Activated CD4-positive, alpha-beta memory T cell treated with anti-CD3 and anti-CD28 coated beads for 36 hours (primary cell): ENCODE measurements around the gene KCNT1. TPM values are rescaled to one million over a fixed set of nuclear protein-coding genes. Genes with fewer than 3 reads are reported as not detected.

ENCODE experiments used
- CTCF ChIA-PET: fragments of 350-600 bp; sonication (Branson Sonifier 250); formaldehyde crosslinking; loops from one replicate; lab custom pipeline; 2021; ENCODE audit warnings: antibody characterized with exemption, inconsistent platforms; lab: Charles Lee
- POLR2A ChIA-PET: fragments of 350-600 bp; sonication (Branson Sonifier 250); formaldehyde crosslinking; loops from one replicate; lab custom pipeline; 2021; ENCODE audit warnings: antibody characterized with exemption; lab: Charles Lee
- DNase-seq: peaks from one replicate; pipeline ENCODE4 v3.0.0-alpha.2; 2020
- H3K27ac Mint-ChIP-seq: one replicate; pipeline ENCODE4 v1.8.0; 2021; ENCODE audit warnings: mixed read lengths
- H3K27me3 Mint-ChIP-seq: one replicate; pipeline ENCODE4 v1.8.0; 2021; ENCODE audit warnings: mixed read lengths
- H3K36me3 Mint-ChIP-seq: one replicate; pipeline ENCODE4 v1.8.0; 2021; ENCODE audit warnings: mixed read lengths
- H3K4me1 Mint-ChIP-seq: one replicate; pipeline ENCODE4 v1.8.0; 2021; ENCODE audit warnings: low read depth, mixed read lengths
- H3K4me3 Mint-ChIP-seq: one replicate; pipeline ENCODE4 v1.8.0; 2021; ENCODE audit warnings: mild to moderate bottlenecking, mixed read lengths
- H3K9me3 Mint-ChIP-seq: one replicate; pipeline ENCODE4 v1.8.0; 2021; ENCODE audit warnings: mixed read lengths
- intact Hi-C: fragments of 100-400 bp; cut with micrococcal nuclease; formaldehyde crosslinking; loops from one replicate; pipeline ENCODE4 v1.15.1; 2023
- total RNA-seq, 2 experiments: library from RNA; stranded (reverse); gene quantifications; one replicate each; pipeline ENCODE4 v1.2.3, GENCODE V29; 2021

Gene KCNT1
- total RNA-seq, 2 experiments from 2014 or later = not detected

- Mint-ChIP-seq H3K4me3 (no peak overlapping the region), H3K36me3 (no peaks in the 10 kb centered on the region), H3K4me1 (no peaks in the 10 kb centered on the region), H3K27ac (no peak overlapping the region), H3K27me3 (no peaks in the 10 kb centered on the region), H3K9me3 (peaks cover 2% of the 10 kb centered on the region)
- DNase-seq = no peak
- ChIA-PET POLR2A (no interaction called here), CTCF (no interaction called here)
- intact Hi-C loops = no loop called here
Measured at GRCh38 chr9:135771401-135772051, 69.5 kb downstream of the KCNT1 start.

GRCh38 chr9:135772056-135772646 lies 70.2 kb downstream of the KCNT1 start:
- peak; percentile 11 for DNase-seq
- intact Hi-C loops = no loop called here
- no peaks in the 10 kb centered on the region for H3K27me3 Mint-ChIP-seq

DNA sequence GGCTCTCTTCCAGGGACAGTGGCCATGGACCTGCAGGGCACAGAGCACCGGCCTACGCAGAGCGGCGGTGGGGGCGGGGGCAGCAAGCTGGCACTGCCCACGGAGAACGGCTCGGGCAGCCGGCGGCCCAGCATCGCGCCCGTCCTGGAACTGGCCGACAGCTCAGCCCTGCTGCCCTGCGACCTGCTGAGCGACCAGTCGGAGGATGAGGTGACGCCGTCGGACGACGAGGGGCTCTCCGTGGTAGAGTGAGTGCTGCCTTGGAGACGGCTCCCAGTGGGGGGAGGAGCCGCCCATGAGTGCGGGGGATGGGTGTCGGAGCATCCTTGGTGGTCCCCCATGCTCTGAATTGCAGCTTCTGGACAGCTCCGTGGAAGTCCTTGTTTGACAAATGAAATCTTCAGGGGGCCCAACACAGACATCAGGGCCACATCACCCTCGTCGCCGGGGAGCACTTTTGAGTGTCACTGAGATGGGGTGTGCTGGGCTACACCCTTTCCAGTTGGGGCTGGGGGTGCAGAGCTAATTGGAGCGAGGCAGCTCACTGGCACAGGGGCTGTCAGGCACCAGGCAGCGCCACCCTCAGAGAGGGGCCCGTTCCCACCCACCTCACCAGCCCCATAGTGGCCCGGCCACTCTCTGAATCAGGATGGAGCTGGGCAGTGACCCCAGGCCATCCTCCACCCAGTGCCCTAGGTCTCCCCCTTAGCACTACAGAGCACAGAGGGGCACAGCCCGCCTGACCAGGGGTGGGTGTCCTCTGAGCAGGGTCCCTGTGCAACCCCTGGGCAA lies 70.9 kb downstream of the KCNT1 start:
- H3K9me3 Mint-ChIP-seq = no peaks in the 10 kb centered on the region
- H3K27me3 Mint-ChIP-seq = no peaks in the 10 kb centered on the region
- H3K27ac Mint-ChIP-seq = no peak overlapping the region
- no peaks in the 10 kb centered on the region for H3K4me1 Mint-ChIP-seq
- no peak for DNase-seq
- ChIA-PET CTCF (no interaction called here), POLR2A (no interaction called here)
- no peak overlapping the region for H3K4me3 Mint-ChIP-seq
- no peaks in the 10 kb centered on the region for H3K36me3 Mint-ChIP-seq
- intact Hi-C loops = no loop called here

More at GRCh38 chr9:135772056-135772646, 70.2 kb downstream of the KCNT1 start:
- Mint-ChIP-seq H3K4me3 (no peak overlapping the region), H3K9me3 (no peaks in the 10 kb centered on the region), H3K27ac (no peak overlapping the region), H3K4me1 (no peaks in the 10 kb centered on the region), H3K36me3 (no peaks in the 10 kb centered on the region)
- ChIA-PET POLR2A (no interaction called here), CTCF (no interaction called here)

- no peaks in the 10 kb centered on the region for H3K9me3 Mint-ChIP-seq
- no peaks in the 10 kb centered on the region for H3K27me3 Mint-ChIP-seq
- DNase-seq = no peak
- no peak overlapping the region for H3K4me3 Mint-ChIP-seq
- no peak overlapping the region for H3K27ac Mint-ChIP-seq
- H3K4me1 Mint-ChIP-seq = no peaks in the 10 kb centered on the region
- H3K36me3 Mint-ChIP-seq = no peaks in the 10 kb centered on the region
- intact Hi-C loops = no loop called here
- POLR2A ChIA-PET = no interaction called here
- CTCF ChIA-PET = no interaction called here
Measured at GRCh38 chr9:135773530-135774238, 71.7 kb downstream of the KCNT1 start.

DNA sequence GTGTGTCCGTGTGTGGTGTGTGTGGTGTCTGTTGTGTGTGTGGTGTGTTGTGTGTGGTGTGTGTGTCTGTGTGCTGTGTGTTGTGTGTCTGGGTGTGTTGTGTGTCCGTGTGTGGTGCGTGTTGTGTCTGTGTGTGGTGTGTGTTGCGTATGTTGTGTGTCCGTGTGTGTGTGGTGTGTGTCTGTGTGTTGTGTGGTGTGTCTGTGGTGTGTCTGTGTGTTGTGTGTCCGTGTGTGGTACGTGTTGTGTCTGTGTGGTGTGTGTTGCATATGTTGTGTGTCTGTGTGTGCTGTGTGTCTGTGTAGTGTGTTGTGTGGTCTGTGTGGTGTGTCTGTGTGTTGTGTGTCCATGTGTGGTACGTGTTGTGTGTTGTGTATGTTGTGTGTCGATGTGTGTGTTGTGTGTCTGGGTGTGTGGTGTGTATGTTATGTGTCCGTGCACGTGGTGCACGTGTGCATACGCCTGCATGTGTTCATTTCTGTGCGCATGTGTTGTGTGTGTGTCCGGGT lies 72.3 kb downstream of the KCNT1 start:
- Mint-ChIP-seq H3K4me3 (no peak overlapping the region), H3K4me1 (no peaks in the 10 kb centered on the region), H3K36me3 (no peaks in the 10 kb centered on the region), H3K27ac (no peak overlapping the region), H3K9me3 (no peaks in the 10 kb centered on the region), H3K27me3 (no peaks in the 10 kb centered on the region)
- POLR2A ChIA-PET = no interaction called here
- no peak for DNase-seq
- intact Hi-C loops = no loop called here
- CTCF ChIA-PET = no interaction called here

GRCh38 chr9:135774794-135775525 lies 73.0 kb downstream of the KCNT1 start:
- Mint-ChIP-seq H3K27ac (no peak overlapping the region), H3K36me3 (no peaks in the 10 kb centered on the region), H3K9me3 (no peaks in the 10 kb centered on the region), H3K4me3 (no peak overlapping the region), H3K27me3 (no peaks in the 10 kb centered on the region), H3K4me1 (no peaks in the 10 kb centered on the region)
- intact Hi-C loops = no loop called here
- ChIA-PET POLR2A (no interaction called here), CTCF (no interaction called here)
- DNase-seq = no peak

GRCh38 chr9:135775911-135776310 lies 73.9 kb downstream of the KCNT1 start:
- Mint-ChIP-seq H3K36me3 (no peaks in the 10 kb centered on the region), H3K9me3 (no peaks in the 10 kb centered on the region), H3K27ac (no peak overlapping the region), H3K27me3 (no peaks in the 10 kb centered on the region), H3K4me1 (no peaks in the 10 kb centered on the region), H3K4me3 (no peak overlapping the region)
- ChIA-PET POLR2A (no interaction called here), CTCF (no interaction called here)
- intact Hi-C loops = no loop called here
- no peak for DNase-seq

- no peaks in the 10 kb centered on the region for H3K4me1 Mint-ChIP-seq
- H3K27ac Mint-ChIP-seq = no peak overlapping the region
- ChIA-PET POLR2A (no interaction called here), CTCF (no interaction called here)
- intact Hi-C loops = no loop called here
- no peaks in the 10 kb centered on the region for H3K9me3 Mint-ChIP-seq
- H3K4me3 Mint-ChIP-seq = no peak overlapping the region
- H3K27me3 Mint-ChIP-seq = no peaks in the 10 kb centered on the region
- H3K36me3 Mint-ChIP-seq = no peaks in the 10 kb centered on the region
- DNase-seq = no peak
Measured at GRCh38 chr9:135776893-135777622, 75.1 kb downstream of the KCNT1 start.

- no peak for DNase-seq
- intact Hi-C loops = no loop called here
- Mint-ChIP-seq H3K27ac (no peak overlapping the region), H3K36me3 (no peaks in the 10 kb centered on the region), H3K27me3 (no peaks in the 10 kb centered on the region), H3K9me3 (no peaks in the 10 kb centered on the region), H3K4me3 (no peak overlapping the region), H3K4me1 (no peaks in the 10 kb centered on the region)
- ChIA-PET CTCF (no interaction called here), POLR2A (no interaction called here)
Measured at GRCh38 chr9:135777623-135778177, 75.7 kb downstream of the KCNT1 start.

DNA sequence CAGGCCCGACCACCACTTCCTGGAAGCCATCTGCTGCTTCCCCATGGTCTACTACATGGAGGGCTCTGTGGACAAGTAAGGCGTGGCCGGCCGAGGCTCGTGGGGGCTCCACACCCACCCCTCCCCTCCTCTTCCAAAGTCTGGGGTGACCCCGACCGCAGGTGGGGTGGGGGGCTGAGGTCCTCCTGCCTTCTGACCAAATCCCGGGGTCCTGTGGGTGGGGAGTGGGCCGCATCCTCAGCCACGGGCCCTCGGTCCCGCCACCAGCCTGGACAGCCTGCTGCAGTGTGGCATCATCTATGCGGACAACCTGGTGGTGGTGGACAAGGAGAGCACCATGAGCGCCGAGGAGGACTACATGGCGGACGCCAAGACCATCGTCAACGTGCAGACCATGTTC lies 76.4 kb downstream of the KCNT1 start:
- Mint-ChIP-seq H3K27me3 (no peaks in the 10 kb centered on the region), H3K36me3 (no peaks in the 10 kb centered on the region), H3K4me3 (no peak overlapping the region), H3K27ac (no peak overlapping the region), H3K4me1 (no peaks in the 10 kb centered on the region), H3K9me3 (no peaks in the 10 kb centered on the region)
- no peak for DNase-seq
- ChIA-PET CTCF (no interaction called here), POLR2A (no interaction called here)
- intact Hi-C loops = no loop called here

DNA sequence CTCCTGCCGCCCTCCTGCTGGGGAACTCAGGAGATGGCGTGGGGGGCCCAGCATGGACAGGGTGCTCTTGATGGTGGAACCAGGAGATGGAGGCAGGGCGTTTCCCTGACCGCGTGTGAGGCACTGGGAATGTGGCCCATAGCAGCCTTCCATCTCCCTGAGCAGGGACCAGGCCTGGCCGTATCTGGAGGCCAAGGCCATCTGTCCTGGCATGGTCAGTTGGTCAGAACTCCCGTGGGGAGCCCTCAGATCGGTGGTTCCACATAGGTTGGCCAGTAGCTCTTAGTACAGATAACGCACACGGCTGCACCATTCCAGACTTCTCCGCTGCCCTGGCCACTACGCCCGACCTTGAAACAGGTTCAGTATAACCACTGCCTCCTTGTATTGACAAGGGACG lies 77.6 kb downstream of the KCNT1 start:
- H3K27me3 Mint-ChIP-seq = no peaks in the 10 kb centered on the region
- H3K36me3 Mint-ChIP-seq = no peaks in the 10 kb centered on the region
- intact Hi-C loops = no loop called here
- CTCF ChIA-PET = no interaction called here
- no peak overlapping the region for H3K4me3 Mint-ChIP-seq
- H3K27ac Mint-ChIP-seq = no peak overlapping the region
- POLR2A ChIA-PET = no interaction called here
- H3K9me3 Mint-ChIP-seq = no peaks in the 10 kb centered on the region
- H3K4me1 Mint-ChIP-seq = no peaks in the 10 kb centered on the region
- DNase-seq = no peak
